Heart right ventricle (tissue), 16 donors: ENCODE results near the gene TENM4. TPM values are rescaled to one million over a fixed set of nuclear protein-coding genes. Genes with fewer than 3 reads are reported as not detected.
"Not testable (repeated sequence)": the region's sequence is repeated elsewhere in the genome, so short reads cannot be mapped to it uniquely, and the experiment has no call there.

Experiments
- ATAC-seq, 8 donors: fragments of 200-7000 bp; cut with Tn5 transposase; one replicate each; pipeline ENCODE4 v1.9.1; 2020; ENCODE audit warnings: mild to moderate bottlenecking in 8 of 8, moderate library complexity in 8 of 8, moderate number of reproducible peaks in 1 of 8
- DNase-seq, 2 donors: peaks; one replicate each; pipeline ENCODE4 v3.0.0-alpha.2; 2020
- H3K27ac ChIP-seq, 10 donors: fragments of 200-600 bp; sonication (generic) in 2 of 10; one replicate each; pipeline versions ENCODE4 v1.5.0 to v1.8.0; 2020 to 2022; ENCODE audit warnings: mild to moderate bottlenecking in 3 of 10
- H3K27me3 ChIP-seq, 7 donors: fragments of 200-600 bp; one replicate each; pipeline ENCODE4 v1.8.0; 2021 to 2022; ENCODE audit warnings: mild to moderate bottlenecking in 2 of 7
- H3K36me3 ChIP-seq, 9 donors: fragments of 200-600 bp; sonication (generic) in 1 of 9; one replicate each; pipeline versions ENCODE4 v1.5.0 to v1.8.0; 2020 to 2022; ENCODE audit warnings: mild to moderate bottlenecking in 2 of 9
- H3K4me1 ChIP-seq, 9 donors: fragments of 200-600 bp; sonication (generic) in 1 of 9; one replicate each; pipeline versions ENCODE4 v1.5.0 to v1.8.0; 2020 to 2022; ENCODE audit warnings: mild to moderate bottlenecking in 4 of 9
- H3K4me3 ChIP-seq, 10 donors: fragments of 200-600 bp; sonication (generic) in 2 of 10; one replicate each; pipeline versions ENCODE4 v1.5.0 to v1.8.0; 2020 to 2022; ENCODE audit warnings: mild to moderate bottlenecking in 7 of 10, moderate library complexity in 2 of 10
- H3K9me3 ChIP-seq, 11 donors: fragments of 200-600 bp in 10 of 11; sonication (generic) in 2 of 11; one replicate each; pipeline versions ENCODE4 v1.5.0 to v1.8.0; 2013 to 2022; ENCODE audit warnings: mild to moderate bottlenecking in 2 of 11, control low read depth in 1 of 11, moderate library complexity in 1 of 11
- WGBS, 2 donors: extraction: QIAGEN DNeasy Blood & Tissue Kit; methylation state at CpG; one replicate each; pipeline ENCODE4 v1.1.7; 2013; ENCODE audit warnings: inconsistent platforms in 1 of 2; 5-methylcytosine and 5-hydroxymethylcytosine counted together
- intact Hi-C, 10 donors: fragments of 100-400 bp; cut with DNase I; formaldehyde crosslinking; loops; one replicate each; pipeline versions ENCODE4 v1.11.1 to v1.14.2; 2022
- polyA plus RNA-seq, 2 donors: library from polyadenylated mRNA; stranded (reverse); fragments of 200-250 nt; gene quantifications; one replicate each; pipeline ENCODE4 v1.2.3, GENCODE V29; 2013
- total RNA-seq, 10 donors: library from RNA; stranded (reverse); fragmentation: NEBNext Ultra II Directional in 3 of 10; extraction: Animal tissue kit (Norgen Biotek cat#: 25700) in 3 of 10; gene quantifications; one replicate each; pipeline versions ENCODE4 v1.2.1 to v1.2.4, GENCODE V29; 2021 to 2023
- TF ChIP-seq, protein P1 (sequence below), 9 donors: fragments of 200-600 bp; sonication (generic) in 2 of 9; IDR thresholded peaks; one replicate each; pipeline versions ENCODE4 v1.5.0 to v1.8.0; 2021 to 2022; ENCODE audit warnings: antibody characterized with exemption in 9 of 9, mild to moderate bottlenecking in 5 of 9, moderate library complexity in 1 of 9
- donor health status: Arrhythmogenic right ventricular cardiomyopathy.
- donor health status: ischemic (EF 13 %, LVEDD 7.1; RV severe dilation, severe dysfunction).
- donor health status: healthy with polysubstance abuse.
- donor health status: DM: no; HTN: yes; CAD: no.
- donor health status: DM: no; HTN: no; CAD: no.
- donor health status: ischemic (EF 25% LVEDD 6.9; RV normal size, moderate dysfunction).
- donor health status: ischemic (EF 25% LVEDD 5.7; RV mildly dilated, moderate dysfunction).
- donor health status: healthy.
- donor health status: DM: yes; HTN: yes; CAD: no.
- donor health status: Ischemic cardiomyopathy.
- donor health status: ischemic (EF 35%, LVEDD 5.7; RV mildly dilated, moderate dysfunction).
- donor health status: nonischemic (EF 11% LVEDD 7.7; RV severe dilation, severe dysfunction).
- donor health status: DM: yes; HTN: yes; CAD: no.
- donor health status: PGD.
- donor health status: ischemic (EF 29% LVEDD 5.4; RV normal size, mild dysfunction).
- donor health status: nonischemic (EF 23%, LVEDD 6.1; RV moderate dilation, normal function).

Gene TENM4
- total and polyA plus RNA-seq, 12 donors, result 0.10 to 3.6 (median 0.91) TPM

DNA sequence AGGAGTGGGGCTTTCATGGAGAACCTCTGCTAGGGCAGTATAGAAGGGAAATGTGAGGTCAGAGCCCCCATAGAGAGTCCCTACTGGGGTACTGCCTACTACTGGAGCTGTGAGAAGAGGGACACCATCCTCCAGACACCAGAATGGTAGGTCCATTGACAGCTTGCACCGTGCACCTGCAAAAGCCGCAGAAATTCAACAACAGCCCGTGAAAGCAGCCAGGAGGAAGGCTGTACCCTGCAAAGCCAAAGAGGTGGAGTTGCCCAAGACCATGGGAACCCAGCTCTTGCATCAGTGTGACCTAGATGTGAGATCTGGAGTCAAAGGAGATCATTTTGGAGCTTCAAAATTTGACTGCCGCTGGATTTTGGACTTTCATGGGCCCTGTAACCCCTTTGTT is 245.6 kb downstream of the TENM4 start:
- no peak overlapping the region for H3K27ac ChIP-seq
- peaks cover 0 to 16% (median 2%) of the 10 kb centered on the region in 9 donors for H3K4me1 ChIP-seq
- TF ChIP-seq, protein P1, sequence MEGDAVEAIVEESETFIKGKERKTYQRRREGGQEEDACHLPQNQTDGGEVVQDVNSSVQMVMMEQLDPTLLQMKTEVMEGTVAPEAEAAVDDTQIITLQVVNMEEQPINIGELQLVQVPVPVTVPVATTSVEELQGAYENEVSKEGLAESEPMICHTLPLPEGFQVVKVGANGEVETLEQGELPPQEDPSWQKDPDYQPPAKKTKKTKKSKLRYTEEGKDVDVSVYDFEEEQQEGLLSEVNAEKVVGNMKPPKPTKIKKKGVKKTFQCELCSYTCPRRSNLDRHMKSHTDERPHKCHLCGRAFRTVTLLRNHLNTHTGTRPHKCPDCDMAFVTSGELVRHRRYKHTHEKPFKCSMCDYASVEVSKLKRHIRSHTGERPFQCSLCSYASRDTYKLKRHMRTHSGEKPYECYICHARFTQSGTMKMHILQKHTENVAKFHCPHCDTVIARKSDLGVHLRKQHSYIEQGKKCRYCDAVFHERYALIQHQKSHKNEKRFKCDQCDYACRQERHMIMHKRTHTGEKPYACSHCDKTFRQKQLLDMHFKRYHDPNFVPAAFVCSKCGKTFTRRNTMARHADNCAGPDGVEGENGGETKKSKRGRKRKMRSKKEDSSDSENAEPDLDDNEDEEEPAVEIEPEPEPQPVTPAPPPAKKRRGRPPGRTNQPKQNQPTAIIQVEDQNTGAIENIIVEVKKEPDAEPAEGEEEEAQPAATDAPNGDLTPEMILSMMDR (IDR thresholded peaks at IDR 0.05), result no peak
- H3K4me3 ChIP-seq, result no peak overlapping the region
- H3K36me3 ChIP-seq, result no peaks in the 10 kb centered on the region
- intact Hi-C loops, result no loop called here
- H3K9me3 ChIP-seq, result no peaks in the 10 kb centered on the region
- ATAC-seq (no peak), DNase-seq (no peak)
- H3K27me3 ChIP-seq, result no peaks in the 10 kb centered on the region
- 95 to 97% methylated on average over 4 of the region's 4 CpGs for WGBS, 2 donors

DNA sequence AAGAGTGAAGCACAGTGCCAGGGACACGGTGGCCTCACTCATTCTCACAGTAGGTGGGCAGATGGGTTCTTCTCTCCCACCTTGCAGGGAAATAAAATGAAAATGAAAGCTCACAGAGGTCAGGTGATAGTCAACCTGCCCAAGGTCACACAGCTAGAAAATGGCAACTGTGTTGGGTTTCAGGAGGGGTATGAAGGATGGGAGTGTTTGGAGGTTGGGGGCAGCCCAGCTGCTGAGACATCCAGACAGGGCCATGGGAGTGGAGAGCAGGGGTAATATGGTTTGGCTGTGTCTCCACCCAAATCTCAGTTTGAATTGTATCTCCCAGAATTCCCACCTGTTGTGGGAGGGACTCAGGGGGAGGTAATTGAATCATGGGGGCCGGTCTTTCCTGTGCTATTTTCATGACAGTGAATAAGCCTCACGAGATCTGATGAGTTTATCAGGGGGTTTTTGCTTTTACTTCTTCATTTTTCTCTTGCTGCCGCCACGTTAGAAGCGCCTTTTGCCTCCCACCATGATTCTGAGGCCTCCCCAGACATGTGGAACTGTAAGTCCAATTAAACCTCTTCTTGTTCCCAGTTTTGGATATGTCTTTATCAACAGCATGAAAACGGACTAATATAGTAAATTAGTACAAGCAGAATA is 247.0 kb downstream of the TENM4 start:
- Histone ChIP-seq H3K36me3 (no peaks in the 10 kb centered on the region), H3K9me3 (no peaks in the 10 kb centered on the region), H3K27me3 (no peaks in the 10 kb centered on the region), H3K27ac (no peak overlapping the region), H3K4me3 (no peak overlapping the region), H3K4me1 (peaks cover 0 to 5% (median 0%) of the 10 kb centered on the region in 9 donors)
- ATAC-seq, result no peak
- intact Hi-C loops, result no loop called here
- WGBS, 2 donors, result 83 to 89% methylated on average over 7 of the region's 7 CpGs
- DNase-seq, result no peak
- TF ChIP-seq, protein P1 (IDR thresholded peaks at IDR 0.05), result no peak

DNA sequence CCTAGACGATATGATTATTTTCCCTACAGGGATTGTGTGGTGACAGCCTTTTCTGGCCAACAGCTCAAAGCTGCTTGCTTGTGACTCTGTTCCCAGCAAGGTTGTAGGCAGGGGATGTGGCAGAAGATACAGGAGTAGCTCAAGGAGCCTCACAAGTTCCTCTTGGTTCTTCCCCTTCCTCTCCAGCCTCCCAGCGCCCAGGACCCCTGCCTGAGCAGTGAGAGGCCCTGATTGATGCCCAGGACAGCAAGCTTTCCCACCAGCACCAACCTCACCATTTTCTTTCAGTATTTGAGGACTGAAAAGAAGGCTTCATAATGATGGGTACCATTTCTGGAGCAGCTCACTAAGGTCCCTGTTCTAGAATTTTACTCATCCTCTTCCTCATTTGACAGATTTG is 248.0 kb downstream of the TENM4 start:
- WGBS, 2 donors, result 66 to 69% methylated on average over 2 of the region's 2 CpGs
- Histone ChIP-seq H3K4me1 (no peaks in the 10 kb centered on the region), H3K27ac (no peak overlapping the region), H3K27me3 (no peaks in the 10 kb centered on the region), H3K36me3 (no peaks in the 10 kb centered on the region), H3K9me3 (peaks cover 0 to 4% (median under 1%) of the 10 kb centered on the region in 11 donors), H3K4me3 (no peak overlapping the region)
- TF ChIP-seq, protein P1 (IDR thresholded peaks at IDR 0.05), result no peak
- intact Hi-C loops, result no loop called here
- no peak for ATAC-seq
- no peak for DNase-seq

DNA sequence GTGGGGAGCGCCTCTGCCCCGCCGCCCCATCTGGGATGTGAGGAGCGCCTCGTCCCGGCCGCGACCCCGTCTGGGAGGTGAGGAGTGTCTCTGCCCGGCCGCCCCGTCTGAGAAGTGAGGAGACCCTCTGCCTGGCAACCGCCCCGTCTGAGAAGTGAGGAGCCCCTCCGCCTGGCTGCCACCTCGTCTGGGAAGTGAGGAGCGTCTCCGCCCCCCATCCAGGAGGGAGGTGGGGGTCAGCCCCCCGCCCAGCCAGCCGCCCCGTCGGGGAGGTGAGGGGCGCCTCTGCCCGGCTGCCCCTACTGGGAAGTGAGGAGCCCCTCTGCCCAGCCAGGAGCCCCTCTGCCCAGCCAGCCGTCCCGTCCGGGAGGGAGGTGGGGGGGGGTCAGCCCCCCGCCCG is 249.1 kb downstream of the TENM4 start:
- 92 to 97% methylated on average over 27 of the region's 29 CpGs for whole genome bisulfite sequencing, 2 donors
- H3K9me3 ChIP-seq, result peaks cover 0 to 14% (median 6%) of the 10 kb centered on the region in 11 donors
- DNase-seq, H3K36me3 ChIP-seq, H3K27me3 ChIP-seq, H3K4me3 ChIP-seq, intact Hi-C loops, ATAC-seq, H3K27ac ChIP-seq, H3K4me1 ChIP-seq: not testable (repeated sequence)

DNA sequence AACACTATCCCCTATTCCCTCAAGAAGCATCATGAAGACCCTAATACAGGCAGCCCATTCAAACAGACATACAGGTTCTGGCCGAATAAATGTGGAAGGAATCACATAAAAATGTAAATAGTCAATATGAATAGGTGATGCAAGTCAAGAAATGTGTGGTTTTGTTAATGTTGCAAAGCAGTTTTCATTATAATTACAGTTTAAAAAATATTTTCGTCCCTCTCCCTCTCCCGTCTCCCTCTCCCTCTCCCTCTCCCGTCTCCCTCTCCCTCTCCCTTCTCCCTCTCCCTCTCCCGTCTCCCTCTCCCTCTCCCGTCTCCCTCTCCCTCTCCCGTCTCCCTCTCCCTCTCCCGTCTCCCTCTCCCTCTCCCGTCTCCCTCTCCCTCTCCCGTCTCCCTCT is 250.3 kb downstream of the TENM4 start:
- H3K36me3 ChIP-seq, DNase-seq, intact Hi-C loops, ATAC-seq, H3K27ac ChIP-seq, H3K4me1 ChIP-seq, H3K4me3 ChIP-seq, H3K27me3 ChIP-seq: not testable (repeated sequence)
- WGBS, 2 donors, result 82 to 83% methylated on average over 4 of the region's 10 CpGs
- peaks cover 0 to 14% (median 6%) of the 10 kb centered on the region in 11 donors for H3K9me3 ChIP-seq
